HG03442 (cell line): Measurements from ENCODE around the gene NAV3.
"Not testable (repeated sequence)": the region's sequence is repeated elsewhere in the genome, so short reads cannot be mapped to it uniquely, and the experiment has no call there.

Source experiments
- ATAC-seq: cut with Tn5 transposase; IDR thresholded peaks from one replicate; pipeline ENCODE4 v1.9.1; 2021; ENCODE audit warnings: mild to moderate bottlenecking, moderate library complexity; ENCODE audit not compliant: unreplicated experiment

NAV3 gene

DNA sequence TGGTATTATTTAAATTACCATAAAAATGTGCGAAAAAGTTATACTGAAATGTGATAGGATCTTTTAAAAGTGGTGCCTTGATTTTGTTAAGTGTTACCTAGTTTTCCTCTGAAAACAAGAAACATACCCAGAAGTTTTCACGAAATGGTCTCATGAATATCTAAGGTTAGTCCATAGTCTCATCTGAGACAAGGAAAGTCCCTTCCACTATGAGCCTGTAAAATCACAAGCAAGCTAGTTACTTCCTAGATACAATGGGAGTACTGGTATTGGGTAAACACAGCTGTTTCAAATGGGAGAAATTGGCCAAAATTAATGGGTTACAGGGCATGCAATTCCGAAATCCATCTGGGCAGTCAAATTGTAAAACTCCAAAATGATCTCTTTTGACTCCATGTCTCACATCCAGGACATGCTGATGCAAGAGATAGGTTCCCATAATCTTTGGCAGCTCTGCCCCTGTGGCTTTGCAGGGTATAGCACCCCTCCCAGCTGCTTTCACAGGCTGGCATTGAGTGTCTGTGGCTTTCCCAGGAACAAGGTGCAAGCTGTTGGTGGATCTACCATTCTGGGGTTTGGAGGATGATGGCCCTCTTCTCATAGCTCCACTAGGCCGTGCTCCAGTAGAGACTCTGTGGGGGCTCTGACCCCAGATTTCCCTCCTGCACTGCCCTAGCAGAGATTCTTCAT is 271.4 kb downstream of the NAV3 start:
- ATAC-seq = no peak

GRCh38 chr12:78102801-78103200 is 272.1 kb downstream of the NAV3 start:
- ATAC-seq = not testable (repeated sequence)

GRCh38 chr12:78115889-78116288 is 285.2 kb downstream of the NAV3 start:
- ATAC-seq = no peak

DNA sequence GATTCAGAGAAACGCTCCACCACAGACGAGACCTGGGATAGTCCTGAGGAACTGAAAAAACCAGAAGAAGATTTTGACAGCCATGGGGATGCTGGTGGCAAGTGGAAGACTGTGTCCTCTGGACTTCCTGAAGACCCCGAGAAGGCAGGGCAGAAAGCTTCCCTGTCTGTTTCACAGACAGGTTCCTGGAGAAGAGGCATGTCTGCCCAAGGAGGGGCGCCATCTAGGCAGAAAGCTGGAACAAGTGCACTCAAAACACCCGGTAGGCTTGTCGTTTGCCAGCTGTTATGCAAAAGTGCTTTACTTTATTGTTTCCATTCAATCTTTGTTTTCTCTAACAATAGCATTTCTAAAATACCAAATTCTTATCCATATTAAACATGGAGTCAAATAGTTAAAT is 287.3 kb downstream of the NAV3 start:
- no peak for ATAC-seq

DNA sequence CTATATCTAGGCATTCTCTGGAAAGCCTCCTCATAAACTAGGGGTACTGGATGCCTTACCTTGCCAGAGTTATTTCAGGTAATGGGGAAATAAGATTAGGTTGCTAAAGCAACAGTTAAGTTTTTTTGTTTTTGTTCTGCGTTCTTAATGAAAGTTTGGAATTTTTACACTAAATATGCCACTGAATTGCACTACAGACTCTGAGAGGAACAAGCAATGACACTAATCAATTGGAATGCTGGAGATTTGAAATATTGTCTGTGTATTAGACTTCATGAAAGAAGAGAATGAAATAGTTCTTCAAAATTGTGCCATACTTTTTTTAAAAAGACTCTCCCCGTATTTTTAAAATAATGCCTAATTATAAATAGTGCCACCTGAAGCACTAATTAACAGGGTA is 287.8 kb downstream of the NAV3 start:
- no peak for ATAC-seq

DNA sequence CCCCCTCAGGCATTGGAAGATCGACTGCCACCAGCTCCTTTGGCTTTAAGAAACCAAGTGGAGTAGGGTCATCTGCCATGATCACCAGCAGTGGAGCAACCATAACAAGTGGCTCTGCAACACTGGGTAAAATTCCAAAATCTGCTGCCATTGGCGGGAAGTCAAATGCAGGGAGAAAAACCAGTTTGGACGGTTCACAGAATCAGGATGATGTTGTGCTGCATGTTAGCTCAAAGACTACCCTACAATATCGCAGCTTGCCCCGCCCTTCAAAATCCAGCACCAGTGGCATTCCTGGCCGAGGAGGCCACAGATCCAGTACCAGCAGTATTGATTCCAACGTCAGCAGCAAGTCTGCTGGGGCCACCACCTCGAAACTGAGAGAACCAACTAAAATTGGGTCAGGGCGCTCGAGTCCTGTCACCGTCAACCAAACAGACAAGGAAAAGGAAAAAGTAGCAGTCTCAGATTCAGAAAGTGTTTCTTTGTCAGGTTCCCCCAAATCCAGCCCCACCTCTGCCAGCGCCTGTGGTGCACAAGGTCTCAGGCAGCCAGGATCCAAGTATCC is 288.7 kb downstream of the NAV3 start:
- no peak for ATAC-seq

DNA sequence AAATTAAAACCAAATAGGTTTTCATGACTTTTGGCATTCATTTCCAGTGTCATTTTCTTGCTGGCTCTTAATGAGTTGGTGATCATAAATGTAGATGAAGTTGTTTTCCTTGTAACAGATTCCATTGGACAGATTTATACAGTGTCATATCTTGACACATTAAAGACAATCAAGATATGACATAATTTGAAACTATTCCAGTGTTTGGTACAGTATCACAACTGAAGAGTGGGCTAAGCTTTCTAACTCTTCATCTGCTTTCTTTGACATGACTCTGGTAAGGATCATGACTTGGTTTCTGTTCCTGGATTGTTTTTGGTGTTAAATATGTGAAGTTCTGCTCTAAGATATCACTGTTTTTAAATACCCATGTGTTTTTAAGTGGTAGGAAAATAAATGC is 289.6 kb downstream of the NAV3 start:
- ATAC-seq = no peak

DNA sequence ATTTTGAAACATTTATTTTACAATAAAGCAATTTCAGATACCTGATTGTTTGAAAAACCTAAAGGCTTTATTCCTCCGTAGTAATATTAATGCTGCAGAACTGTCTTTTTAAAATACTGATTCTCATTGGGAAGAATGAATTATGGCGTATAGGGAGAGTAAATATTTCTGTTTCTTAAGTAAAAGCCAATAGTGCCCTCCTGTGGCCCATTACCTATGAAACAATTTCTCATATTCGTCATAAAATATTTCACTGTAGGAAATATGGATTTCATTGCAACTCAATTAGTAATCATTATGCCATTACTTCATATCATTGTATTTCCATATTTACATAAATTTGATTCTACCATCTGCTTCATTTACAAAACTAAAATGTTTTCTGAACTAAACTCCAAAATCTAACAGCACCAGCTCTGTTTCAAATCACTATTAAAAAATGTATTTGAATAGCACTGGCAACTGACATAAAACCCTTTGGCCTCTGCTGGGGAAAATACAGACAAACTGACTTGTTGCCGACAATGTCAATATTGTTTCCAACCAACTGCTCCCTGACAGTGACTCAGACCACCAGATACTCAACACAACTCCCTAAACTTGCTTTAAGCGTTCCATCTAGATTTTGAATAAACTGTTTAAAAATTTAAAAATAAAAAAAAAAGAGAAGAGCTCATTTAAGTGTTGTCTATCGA is 290.3 kb downstream of the NAV3 start:
- no peak for ATAC-seq

- no peak for ATAC-seq
Observed at GRCh38 chr12:78121969-78122610, 291.4 kb downstream of the NAV3 start.

DNA sequence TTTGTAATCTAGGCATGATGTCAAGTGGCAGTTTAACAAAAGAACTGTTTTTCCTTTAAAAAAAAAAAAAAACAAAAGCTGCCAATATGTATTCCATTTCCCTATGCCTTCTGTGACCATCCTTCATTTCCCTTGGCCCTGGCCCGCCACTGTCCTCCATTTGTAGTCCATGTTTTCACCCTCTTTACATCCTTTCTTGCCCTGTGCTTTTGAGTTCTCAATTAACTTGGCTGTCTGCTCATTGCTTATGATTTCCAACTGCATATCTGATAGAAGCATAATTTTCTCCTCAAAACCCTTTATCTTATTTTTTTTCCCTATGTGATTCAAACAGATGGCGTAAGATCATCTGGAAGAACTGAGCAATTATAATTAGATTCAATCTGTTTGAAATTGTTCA is 297.5 kb downstream of the NAV3 start:
- ATAC-seq = no peak

- no peak for ATAC-seq
Observed at GRCh38 chr12:78143717-78144116, 313.0 kb downstream of the NAV3 start.

DNA sequence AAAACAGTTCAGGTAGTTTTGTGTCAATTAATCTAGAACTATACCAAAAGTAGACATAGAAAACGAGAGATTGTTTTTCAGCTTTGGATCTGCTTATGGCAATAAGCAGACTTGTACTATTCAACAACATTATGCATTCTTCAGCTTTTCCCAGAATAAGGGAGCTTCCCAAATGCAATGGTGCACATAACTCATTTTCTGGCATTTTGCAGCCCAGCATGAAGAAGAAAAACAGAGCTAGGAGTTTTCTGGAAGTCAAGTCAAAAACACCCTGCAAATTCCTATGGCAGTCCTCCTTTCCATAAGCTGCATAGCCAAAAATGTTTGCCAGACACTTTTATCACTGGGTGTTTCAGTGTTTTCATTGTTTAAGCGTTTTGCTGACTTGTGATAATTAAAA is 314.7 kb downstream of the NAV3 start:
- no peak for ATAC-seq

- peak; percentile 74 for ATAC-seq
Observed at GRCh38 chr12:78146365-78146772, 315.7 kb downstream of the NAV3 start.

DNA sequence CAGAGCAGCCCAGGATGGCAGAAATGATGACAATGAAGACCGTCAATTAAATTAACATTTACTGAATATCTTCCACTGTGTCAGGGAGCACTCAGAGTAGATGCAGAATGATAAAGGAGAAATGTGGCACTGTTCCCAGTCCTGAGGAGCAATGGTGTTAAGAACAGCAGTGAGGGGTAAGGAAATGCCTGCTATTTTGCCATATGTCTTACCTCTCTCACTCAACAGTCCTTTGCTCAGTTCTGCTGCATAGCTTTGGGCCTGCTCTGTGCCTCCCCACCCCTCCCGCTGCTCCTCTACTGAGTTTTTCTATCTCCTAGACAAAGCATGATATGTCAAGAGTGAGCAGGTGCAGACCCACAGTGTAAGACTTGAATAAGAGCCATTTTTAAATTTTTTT is 318.8 kb downstream of the NAV3 start:
- ATAC-seq = no peak

DNA sequence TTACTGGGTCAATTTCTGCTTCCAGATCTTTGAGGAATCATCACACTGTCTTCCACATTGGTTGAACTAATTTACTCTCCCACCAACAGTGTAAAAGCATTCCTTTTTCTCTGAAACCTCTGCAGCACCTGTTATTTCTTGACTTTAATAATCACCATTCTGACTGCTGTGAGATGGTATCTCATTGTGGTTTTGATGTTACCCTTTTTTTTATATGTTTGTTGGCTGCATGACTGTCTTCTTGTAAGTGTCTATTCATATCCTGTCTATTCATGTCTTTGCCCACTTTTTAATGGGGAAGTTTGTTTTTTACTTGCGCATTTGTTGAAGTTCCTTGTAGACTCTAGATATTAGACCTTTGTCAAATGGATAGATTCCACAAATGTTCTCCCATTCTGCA is 324.9 kb downstream of the NAV3 start:
- no peak for ATAC-seq

GRCh38 chr12:78156751-78157150 is 326.1 kb downstream of the NAV3 start:
- no peak for ATAC-seq

- no peak for ATAC-seq
Observed at GRCh38 chr12:78157199-78157598, 326.5 kb downstream of the NAV3 start.

DNA sequence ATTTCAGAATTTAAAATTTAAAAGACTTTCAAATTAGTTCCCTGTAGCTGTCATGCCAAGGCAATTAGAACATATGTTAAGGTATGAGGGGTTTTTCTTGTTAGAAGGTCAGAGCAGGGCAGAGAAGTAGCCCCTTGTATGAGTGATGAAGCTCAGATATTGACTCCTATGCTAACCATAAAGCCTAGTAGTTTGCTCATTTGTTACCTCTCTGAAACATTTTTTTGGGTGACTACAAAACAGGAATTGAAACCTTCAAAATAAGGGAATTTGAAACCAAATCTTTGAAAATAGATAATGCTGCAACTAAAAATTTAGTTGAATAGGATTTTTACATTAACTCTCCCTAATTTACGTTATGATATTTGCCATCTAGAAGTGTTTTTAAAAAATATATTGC is 333.5 kb downstream of the NAV3 start:
- no peak for ATAC-seq

- no peak for ATAC-seq
Observed at GRCh38 chr12:78167510-78167909, 336.8 kb downstream of the NAV3 start.

- no peak for ATAC-seq
Observed at GRCh38 chr12:78171061-78171460, 340.4 kb downstream of the NAV3 start.

DNA sequence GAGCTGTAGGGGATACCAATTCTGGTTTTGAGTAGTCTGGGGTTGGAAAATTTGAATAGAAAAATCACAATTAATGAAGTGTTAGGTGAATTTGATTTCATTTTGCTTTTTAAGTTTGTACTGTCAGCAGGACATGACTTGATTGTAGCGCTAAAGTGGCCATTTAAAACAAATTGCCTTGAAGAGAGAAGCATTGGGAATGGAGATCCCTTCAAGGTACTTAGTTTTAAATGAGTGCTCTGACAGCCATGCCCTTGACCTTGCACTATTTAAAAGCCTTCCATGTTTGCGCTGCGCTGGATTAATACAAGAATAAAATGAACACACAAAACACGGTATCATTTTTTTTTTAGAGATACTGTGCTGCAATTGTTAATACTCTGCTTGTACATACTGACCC is 345.9 kb downstream of the NAV3 start:
- no peak for ATAC-seq

- ATAC-seq = no peak
Observed at GRCh38 chr12:78177298-78177697, 346.6 kb downstream of the NAV3 start.
